LHCN-M2 (cell line): ENCODE results near the gene PPL. TPM values are rescaled to one million over a fixed set of nuclear protein-coding genes. Genes with fewer than 3 reads are reported as not detected.
A peak's percentile ranks its signal among the peaks of the same experiment; 100 is the strongest.
"Not testable (repeated sequence)": the region's sequence is repeated elsewhere in the genome, so short reads cannot be mapped to it uniquely, and the experiment has no call there.

Experiments used
- DNase-seq: peaks from one replicate; pipeline ENCODE4 v3.0.0-alpha.2; 2012; ENCODE audit warnings: low read depth
- total RNA-seq: library from RNA; depleted of rRNA; stranded (reverse); fragments of >200 nt; gene quantifications from 2 replicates; pipeline ENCODE4 v1.2.3, GENCODE V29; 2014

PPL gene
- total RNA-seq, 1 experiment from 2014 or later: 0.86 TPM

DNA sequence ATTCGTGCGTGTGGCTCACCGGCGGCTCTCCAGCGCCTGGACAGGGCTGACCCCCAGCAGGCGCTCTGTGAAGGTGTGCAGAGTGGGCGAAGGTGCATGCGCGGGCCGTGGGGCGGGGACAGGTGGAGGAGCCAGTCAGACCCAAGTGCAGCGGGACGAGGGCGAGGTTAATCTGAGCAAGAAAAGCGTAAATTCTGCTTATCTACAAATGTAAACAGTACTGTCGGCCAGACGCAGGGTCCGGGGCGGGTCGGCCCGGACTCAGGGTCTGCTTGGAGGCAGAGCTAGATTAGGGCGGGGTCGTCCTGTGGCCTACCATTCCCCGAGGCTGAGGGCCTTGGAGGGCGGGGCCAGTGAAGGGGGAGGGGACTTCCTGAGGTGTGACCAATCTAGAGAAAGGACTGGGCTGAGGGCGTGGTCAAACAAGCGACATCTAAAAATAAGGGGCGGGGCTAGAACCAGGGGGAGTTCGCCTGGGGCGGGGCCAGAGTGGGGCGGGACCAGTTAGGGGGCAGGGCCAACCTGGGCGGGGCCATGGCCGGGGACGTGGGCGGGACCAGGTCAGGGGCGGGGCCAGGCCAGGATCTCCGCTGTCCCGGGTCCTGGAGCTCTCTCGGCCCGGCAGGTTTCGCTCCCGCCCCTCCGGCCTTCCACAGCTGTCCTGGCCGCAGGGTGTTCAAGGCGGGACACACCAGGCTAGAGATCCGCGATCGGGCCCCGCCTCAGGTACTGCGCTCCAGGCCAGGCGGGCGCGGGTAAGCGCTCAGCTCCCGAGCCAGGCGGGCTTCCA, 21.0 kb upstream of the PPL start, which contains the start of gene SEC14L5:
TSS of gene SEC14L5 (plus strand) at position 611 of the 790 bp plus-strand sequence. CDS start 994 bp downstream, outside the sequence.
- peak; percentile 93 for DNase-seq

DNA sequence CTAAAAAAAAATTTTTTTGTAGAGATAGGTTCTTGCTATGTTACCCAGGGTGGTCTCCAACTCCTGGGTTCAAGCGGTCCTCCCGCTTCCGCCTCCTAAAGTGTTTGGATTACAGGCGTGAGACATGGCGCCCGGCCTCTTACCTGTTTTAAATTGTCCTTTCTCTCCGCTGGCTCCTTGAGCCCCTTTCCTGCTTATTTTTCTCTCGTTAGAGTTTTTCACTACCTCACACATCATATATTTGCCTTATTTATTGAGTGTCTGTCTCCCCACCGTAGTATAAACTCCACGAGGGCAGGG, 20.4 kb upstream of the PPL start:
- no peak for DNase-seq

DNA sequence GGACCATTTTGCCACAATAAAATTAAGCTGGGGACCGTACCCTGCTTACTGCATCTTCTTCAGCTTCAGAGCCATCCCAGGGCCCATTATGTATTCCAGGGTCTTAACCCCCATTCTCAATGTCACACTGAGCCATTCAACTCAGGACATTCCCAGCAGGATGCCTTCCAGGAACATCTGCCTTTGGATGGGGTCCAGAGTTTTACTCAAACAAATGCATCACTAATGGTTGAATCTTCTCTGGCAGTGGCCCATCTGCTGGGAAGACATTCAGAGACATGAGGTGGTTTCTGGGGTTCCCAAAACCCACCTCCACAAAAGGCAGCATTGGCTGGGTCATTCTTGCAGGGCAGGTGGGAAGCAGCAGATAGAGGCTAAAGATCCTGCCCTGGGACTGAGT, 17.8 kb upstream of the PPL start:
- no peak for DNase-seq

DNA sequence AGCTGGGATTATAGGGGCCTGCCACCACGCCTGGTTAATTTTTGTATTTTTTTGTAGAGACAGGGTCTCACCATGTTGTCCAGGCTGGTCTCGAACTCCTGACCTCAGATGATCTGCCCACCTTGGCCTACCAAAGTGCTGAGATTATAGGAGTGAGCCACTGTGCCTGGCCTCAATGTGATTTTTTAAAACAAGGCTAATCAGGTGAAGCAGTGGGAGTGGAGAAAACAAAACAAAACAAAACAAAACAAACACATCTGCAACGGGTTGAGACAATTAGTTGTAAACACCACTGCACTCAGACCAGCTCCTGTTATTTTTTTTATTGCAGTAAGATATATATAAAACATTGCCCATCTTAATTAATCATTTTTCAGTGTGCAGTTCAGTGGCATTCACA, 14.6 kb upstream of the PPL start:
- not testable (repeated sequence) for DNase-seq

DNA sequence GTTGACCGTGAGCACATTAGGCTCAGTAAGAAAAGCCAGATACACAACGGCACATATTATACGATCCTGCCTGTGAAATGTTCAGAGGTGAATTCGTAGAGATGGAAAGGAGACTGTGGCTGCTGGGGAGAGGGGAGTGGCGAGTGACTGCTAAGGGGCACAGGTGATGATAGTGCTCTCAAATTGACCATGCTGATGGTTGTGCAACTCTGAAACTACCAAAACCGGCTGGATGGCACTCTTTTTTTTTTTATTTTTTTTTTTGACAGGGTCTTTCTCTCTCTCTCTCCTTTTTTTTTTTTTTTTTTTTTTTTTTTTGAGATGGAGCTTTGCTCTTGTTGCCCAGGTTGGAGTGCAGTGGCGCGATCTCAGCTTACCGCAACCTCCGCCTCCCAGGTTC, 13.0 kb upstream of the PPL start:
- DNase-seq: no peak

DNA sequence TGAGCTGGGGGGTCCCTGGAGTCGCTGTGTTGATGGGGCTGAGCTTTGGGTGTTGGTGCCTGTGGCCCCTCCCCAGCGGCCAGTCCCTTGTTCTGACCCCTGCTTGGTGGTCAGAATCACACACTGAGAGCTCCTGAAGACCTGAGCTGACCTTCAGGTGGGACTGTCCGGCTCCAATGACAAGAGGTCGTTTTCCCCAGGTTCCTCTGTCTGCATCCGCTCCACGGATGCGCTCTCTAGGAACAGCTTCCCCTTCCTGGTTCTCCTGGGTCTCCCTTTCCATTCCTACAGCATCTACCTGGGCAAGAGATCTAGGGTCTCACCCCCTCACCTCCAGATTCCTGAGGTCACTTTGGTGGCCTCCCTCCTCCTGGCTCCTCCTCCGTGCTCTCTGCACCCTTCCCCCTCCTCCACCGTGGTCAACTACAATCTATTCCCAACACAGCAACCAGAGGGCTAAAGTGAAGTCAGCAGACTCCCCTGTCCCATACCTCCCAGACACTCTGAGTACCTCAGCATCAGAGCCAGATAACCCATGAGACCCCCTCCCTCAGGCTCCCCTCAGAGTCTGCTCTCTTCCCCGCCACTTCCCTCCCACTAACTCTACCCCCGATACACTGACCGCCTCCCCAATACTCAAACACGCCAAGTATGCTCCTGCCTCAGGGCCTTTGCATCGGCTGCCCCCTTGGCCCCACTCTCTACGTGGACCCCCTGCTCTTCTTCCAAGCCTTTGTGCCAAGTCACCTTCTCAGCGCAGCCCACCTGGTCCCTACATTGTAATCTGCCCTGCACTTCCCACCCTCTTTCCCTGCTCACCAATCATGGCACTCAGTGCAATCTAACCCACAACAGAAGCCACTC, 12.2 kb upstream of the PPL start:
- DNase-seq: no peak

DNA sequence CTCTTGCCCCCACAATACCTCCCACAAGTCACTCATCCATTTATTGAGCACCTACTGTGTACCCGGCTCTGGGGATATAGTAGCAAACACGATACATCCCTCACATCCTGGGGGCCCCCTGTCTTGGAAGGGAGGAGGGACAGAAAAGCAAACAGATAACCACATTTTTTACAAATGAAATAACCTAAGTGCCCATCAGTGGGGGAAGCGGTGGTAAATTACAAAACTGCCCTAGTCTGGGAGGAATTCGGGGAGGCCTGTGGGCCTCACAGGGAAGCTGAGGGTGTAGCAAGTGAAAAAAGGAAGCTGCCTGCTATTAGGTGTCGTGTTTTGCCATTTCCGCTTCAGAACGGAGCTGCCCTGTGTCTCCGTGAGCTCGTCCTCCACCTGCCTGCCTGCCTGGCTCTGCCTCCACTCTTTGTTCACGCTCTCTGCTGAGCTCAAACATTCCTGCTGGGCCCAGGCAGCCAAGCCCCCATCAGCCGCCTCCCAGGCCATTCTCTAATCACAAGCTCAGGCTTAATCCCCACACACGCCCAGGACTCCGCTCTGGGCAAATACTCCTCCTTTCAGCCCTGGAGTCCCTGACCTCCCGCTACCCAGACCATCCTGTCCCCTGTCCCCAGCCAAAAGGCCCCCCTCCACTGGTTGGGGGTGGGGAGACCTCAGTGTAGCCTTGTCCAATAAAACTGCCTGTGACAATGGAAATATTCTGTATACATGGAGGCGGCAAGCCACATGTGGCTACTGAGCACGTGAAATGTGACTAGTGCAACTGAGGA, 11.0 kb upstream of the PPL start:
- DNase-seq: no peak

DNA sequence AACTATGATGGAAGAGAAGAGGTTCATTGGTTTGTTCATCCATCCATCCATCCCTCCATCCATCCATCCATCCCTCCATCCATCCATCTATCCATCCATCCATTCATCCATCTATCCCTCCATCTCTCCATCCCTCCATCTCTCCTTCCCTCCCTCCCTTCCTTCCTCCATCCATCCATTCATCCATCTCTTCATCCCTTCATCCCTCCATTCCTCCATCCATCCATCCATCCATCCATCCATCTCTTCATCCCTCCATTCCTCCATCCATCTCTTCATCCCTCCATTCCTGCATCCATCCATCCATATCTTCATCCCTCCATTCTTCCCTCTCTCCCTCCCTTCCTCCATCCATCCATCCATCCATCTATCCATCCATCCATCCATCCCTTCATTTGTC, 10.0 kb upstream of the PPL start:
- no peak for DNase-seq

DNA sequence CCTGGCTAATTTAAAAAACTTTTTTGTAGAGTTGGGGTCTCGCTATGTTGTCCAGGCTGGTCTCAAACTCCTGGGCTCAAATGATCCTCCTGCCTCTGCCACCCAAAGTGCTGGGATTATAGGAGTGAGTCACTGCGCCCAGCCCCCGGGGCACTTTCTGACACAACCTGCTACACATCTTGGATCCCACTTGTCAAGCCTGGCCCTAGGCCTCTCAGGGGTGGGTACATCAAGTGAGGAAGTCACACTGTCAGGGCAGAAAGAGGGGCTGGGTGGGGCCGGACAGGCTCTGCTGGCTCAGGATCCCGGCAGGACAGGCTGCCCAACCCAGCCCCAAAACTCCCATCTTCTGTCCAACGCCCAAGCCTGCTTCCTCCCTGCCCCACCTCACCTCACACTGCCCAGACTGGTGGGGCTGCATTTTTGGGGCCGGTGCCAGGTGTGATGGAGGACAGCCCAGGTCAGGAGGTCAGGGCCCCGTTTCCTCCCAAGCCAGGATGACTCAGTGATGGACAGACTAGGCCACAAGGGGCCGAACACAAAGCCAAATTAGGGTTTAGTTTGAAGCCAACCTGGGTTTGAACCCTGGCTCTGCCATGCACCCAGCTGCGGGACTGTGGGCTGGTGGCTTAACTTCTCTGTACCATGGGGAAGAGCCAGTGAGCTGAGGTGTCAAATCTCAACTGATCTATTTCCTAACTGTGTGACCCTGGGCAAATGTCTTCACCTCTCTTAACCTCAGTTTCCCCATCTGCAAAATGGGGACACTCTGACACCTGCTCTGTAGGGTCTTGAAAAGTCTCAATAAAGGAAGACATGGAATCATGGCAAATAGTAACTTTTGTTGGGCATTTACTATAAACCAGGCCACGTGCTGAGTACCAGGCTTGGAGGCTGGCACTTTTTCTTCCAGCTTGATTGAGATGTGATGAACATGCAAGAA, 8.9 kb upstream of the PPL start:
- DNase-seq: peak; percentile 43

DNA sequence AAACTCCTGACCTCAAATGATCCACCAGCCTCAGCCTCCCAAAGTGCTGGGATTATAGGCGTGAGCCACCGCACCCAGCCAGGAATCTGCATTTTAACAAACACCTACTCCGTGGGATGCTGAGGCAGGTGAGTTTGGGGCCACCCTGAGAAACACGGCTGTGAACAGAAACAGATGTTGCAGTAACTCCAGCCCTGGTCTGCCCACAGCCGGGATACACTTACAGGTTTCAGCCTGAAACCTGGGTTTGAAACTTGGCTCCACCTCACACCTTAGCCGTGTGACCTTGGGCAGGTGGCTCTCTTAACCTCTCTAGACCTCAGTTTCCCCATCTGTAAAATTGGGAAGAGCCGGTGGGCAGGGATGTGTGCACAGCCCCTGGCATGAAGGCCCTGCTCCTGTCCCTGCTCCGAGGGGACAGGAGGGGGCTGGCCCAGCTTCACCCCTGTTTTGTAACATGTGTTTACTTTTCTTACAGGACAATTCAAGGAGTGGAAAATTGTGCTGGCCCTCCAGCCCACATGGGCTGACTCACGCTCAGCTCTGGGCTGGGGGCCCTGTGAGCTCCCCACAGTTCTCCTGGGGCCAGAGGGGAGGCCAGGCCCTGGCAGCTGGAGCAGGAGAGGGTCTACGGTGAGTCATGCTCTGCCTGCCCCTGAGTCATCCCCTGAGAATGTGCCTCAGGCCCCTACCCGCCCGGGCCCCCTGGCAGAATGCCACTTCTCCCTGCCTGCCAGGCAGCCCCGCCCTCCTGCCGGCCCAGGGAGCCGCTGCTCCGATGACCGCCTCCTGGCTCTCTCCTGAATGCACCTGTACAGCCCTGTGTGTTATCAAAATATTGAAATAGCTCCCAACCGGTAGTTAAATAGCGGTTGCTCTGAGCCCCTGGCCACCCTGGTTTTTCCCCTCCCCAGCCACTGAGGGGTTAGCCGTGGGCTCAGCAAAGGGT, 7.7 kb upstream of the PPL start:
- DNase-seq: peak; percentile 99

DNA sequence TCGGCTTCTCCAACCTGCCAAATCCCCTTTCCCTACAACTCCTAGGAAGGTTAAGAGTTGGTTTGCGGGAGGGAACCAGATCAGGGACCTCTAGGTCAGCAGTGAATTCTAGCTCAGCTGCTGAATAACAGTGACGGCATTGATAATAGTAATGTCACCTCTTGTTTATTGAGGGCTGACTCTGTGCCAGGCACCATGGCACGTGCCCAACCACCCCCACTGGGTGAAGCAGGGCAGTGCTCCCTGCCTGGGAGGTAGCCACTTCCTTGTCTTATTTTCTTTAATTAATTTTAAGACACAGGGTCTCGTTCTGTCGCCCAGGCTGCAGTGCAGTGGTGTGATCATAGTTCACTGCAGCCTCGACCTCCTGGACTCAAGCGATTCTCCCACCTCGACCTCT, 5.5 kb upstream of the PPL start:
- DNase-seq: no peak

DNA sequence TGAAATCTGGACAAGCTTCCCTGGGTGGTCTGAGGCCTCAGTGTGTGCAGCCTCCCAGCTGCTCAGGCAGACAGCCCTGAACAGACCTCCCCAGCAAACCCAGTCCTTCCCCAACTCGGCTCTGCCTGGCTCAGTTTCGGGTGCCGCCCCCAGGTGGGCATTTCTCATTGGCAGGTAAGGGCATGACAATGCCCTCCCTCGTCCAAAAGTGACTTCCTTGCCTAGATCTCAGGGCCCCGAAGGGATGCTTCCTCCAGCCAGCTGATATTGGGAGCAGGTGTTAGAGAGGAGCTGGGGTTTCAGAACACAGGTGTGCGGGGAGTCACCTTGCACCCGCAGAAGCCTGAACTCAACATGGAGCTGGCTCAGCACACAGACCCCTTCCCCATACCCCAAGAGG, 3.8 kb upstream of the PPL start:
- DNase-seq: no peak

DNA sequence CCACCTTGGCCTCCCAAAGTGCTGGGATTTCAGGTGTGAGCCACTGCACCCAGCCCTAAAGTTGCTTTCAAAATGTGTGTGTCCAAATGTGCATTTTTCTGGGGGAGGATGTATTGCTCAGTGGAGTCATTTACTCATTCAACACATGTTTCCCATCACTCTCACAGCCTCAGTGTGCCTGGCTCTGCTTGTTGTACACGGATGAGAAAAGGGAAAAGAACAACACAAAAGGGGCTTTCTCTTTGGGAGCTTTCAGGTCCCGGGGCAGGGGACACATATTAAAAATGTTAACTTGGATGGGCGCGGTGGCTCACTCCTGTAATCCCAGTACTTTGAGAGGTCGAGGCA, 1.7 kb upstream of the PPL start:
- DNase-seq: no peak

DNA sequence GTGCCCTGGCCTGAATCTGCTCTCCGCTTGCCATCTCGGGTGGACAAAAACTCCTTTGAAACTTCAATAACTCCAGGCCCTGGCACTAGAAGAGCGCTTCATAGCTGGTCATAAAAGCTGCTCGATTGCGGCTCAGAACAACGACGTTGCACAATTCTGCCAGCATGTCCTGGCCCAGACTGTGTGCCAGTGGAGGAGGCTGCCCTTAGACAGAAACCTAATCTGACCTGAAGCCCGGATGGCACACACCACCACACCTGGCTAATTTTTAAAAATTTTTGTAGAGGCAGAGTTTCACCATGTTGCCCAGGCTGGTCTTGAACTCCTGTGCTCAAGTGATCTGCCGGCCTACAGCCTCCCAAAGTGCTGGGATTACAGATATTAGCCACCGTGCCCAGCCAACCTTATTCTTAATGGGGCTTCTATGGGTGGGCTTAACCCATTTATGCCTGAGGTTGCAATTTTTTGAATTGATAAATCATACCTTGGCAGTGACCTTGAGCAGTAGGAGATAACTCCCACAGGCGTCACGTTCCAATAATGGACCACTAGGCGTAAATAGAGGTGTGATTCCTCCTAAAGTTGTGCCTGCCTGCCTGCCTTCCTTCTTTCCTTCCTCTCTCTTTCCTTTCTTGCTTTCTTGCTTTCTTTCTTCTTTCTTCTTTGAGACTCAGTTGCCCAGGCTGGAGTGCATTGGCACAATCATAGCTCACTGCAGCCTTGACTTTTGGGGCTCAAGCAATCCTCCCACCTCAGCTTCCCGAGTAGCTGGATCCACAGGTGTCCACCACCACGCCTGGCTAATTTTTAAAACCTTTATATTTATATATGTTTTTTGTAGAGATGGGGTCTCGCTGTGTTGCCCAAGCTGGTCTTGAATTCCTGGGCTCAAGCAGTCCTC, 1.1 kb upstream of the PPL start:
- no peak for DNase-seq

DNA sequence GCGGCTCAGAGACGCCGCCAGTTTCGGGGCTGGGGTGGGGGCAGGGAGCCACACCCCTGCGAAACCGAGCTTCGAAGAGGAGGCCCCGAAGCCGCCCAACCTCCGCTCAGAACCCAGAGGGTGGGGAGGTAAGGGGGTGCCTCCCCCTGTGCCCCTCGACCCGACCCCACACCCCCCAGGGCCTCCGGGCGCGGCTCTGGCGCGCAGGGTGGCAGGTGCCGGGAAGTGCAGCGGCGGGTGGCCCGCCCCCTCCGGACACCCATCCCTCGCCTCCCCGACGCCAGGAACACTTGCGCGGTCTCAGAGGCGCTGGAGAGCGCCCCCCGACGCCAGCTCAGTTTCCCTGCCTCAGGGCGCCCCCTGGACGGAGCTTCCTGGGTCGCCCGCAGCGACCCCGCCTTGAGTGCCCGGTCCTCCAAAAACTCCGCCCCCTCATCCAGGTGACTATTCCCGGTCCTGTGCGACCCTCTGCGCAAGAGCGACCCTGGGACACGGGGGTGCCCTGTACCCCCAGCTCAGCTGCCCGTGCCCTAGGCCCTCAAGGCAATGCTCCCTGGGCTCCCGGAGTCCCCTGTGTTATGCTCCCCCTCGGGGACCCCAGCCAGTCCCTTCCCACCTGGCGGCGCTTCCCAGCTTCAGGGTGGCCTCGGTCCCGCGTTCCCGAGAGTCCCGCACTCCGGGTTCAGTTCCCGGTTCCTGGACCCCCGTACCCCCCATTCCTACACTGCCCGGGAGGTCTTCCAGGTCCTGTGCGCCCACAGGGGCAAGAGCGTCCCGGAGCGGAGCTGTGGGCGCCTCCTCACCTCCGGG, 562 bp downstream of the PPL start:
- DNase-seq: no peak

DNA sequence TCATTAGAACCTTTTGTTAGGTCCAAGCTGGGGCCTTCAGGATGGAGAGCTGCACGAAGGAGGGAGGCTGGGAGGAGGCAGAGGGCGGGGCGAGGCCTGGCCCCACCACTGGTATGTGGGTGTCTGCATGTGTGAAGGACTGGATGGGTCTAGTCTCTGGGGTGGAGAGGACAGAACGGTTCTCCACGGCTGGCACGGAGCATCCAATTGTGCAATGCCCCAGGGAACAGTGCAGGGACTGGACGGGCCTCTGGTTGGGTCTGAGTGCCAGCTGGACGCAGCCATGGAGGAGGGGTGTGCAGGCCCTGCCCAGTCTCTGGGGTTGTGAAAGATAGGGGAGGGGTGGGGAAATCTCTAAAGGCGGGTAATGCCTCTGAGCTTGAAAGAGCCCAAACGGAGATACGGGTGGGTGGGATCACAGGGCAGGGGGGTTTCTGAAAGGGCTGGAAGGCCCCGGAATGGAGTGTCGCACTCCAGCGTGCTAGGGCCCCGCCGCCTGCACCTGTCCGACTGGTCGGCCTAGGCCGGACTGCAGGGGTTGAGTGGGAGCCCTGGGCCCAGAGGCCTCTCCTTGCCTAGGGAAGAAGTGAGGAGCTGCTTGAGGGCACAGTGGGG, 1.6 kb downstream of the PPL start:
- peak; percentile 78 for DNase-seq

DNA sequence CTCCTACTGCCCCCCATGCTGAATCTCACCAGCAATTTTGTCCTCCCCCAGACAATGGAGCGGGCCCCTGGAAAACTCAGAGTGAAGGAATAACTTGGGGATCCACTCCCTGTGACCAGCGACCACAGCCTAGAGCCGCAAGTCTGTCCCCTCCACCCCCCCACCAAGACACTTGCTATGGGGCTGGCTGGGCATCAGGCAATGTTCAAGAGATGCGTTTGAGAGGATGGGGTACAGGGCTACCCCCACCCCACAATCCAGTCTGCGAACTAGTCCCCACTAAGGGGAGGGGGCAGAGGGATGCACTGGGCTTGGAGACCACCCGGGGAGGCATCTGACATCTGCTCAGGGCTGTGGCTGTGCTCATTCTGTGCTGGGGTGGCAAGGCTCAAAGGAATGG, 2.4 kb downstream of the PPL start:
- DNase-seq: no peak
